HCT116 (cell line): ENCODE data around the gene RFX1. TPM values are rescaled to one million over a fixed set of nuclear protein-coding genes. Genes with fewer than 3 reads are reported as not detected.
A peak's percentile ranks its signal among the peaks of the same experiment; 100 is the strongest.

ENCODE experiments used
- ATAC-seq: fragments of 200-7000 bp; cut with Tn5 transposase; 2 replicates; pipeline ENCODE4 v1.9.1; 2020; ENCODE audit warnings: mild to moderate bottlenecking, moderate library complexity
- BruUV-seq: library from RNA; stranded (reverse); fragments of 400-500 nt; replicated peaks from 2 replicates; lab custom pipeline; 2021; lab: Mats Ljungman, UMichigan
- CTCF ChIA-PET: fragments of 300-600 bp; sonication (Branson Sonifier 250); formaldehyde crosslinking; loops from one replicate; lab custom pipeline; 2021; ENCODE audit warnings: antibody characterized with exemption; lab: Charles Lee
- POLR2A ChIA-PET: fragments of 300-600, 350-600 bp; sonication (Branson Sonifier 250); formaldehyde crosslinking; loops from one replicate; lab custom pipeline; 2021; ENCODE audit warnings: antibody characterized with exemption; lab: Charles Lee
- RAD21 ChIA-PET, 2 experiments: fragments of 300-600 bp; sonication (Branson Sonifier 250); formaldehyde crosslinking; loops; one replicate each; lab custom pipeline; 2023; ENCODE audit warnings: low total read pairs in 2 of 2; ENCODE audit not compliant: uncharacterized antibody in 2 of 2, unreplicated experiment in 2 of 2, low non-redundant PET in 1 of 2; lab: Charles Lee
- DNase-seq: peaks from one replicate; pipeline ENCODE4 v3.0.0-alpha.2; 2010; ENCODE audit warnings: low read depth, low spot score
- H2AFZ ChIP-seq: fragments of 200-600 bp; shearing (Covaris generic), sonication (generic); 2 replicates; pipeline ENCODE4 v1.6.1; 2017; ENCODE audit warnings: low read depth, mixed run types, mixed read lengths, antibody characterized with exemption, low read length; ENCODE audit not compliant: poor library complexity, severe bottlenecking
- H3K27ac ChIP-seq: 2 replicates; pipeline ENCODE4 v1.5.1; 2012; ENCODE audit warnings: low read depth, low read length
- H3K27me3 ChIP-seq: fragments of 200-600 bp; sonication (generic); 2 replicates; pipeline ENCODE4 v1.6.1; 2016; ENCODE audit warnings: mixed run types, low read length, mixed read lengths; ENCODE audit not compliant: insufficient read depth
- H3K36me3 ChIP-seq, 2 experiments: fragments of 200-500 bp in 1 of 2; fragments of 200-600 bp in 1 of 2; sonication (Bioruptor generic) in 1 of 2; sonication (generic) in 1 of 2; 2 replicates each; pipeline versions ENCODE4 v1.5.1 to v1.6.1; 2014 to 2016; ENCODE audit warnings: low read length in 2 of 2, inconsistent platforms in 1 of 2, mixed read lengths in 1 of 2, mixed run types in 1 of 2; ENCODE audit not compliant: insufficient read depth in 2 of 2, control insufficient read depth in 1 of 2
- H3K4me1 ChIP-seq, 2 experiments: fragments of 200-600 bp in 1 of 2; sonication (generic) in 1 of 2; 2 replicates each; pipeline versions ENCODE4 v1.5.1 to v1.6.1; 2012 to 2017; ENCODE audit warnings: low read length in 2 of 2, inconsistent platforms in 1 of 2, mild to moderate bottlenecking in 1 of 2, mixed read lengths in 1 of 2, mixed run types in 1 of 2, moderate library complexity in 1 of 2; ENCODE audit not compliant: insufficient read depth in 2 of 2, control insufficient read depth in 1 of 2
- H3K4me2 ChIP-seq: fragments of 200-600 bp; sonication (generic); 2 replicates; pipeline ENCODE4 v1.6.1; 2017; ENCODE audit warnings: mixed run types, low read length, mixed read lengths
- H3K4me3 ChIP-seq, 2 experiments: fragments of 200-600 bp in 1 of 2; sonication (generic) in 1 of 2; replicated peaks in 1 of 2; 2 replicates each; pipeline ENCODE4 v1.5.1; 2011 to 2016; ENCODE audit warnings: low read length in 2 of 2, control low read depth in 1 of 2, low read depth in 1 of 2, mild to moderate bottlenecking in 1 of 2, mixed read lengths in 1 of 2, mixed run types in 1 of 2
- H3K79me2 ChIP-seq: fragments of 200-600 bp; sonication (generic); 2 replicates; pipeline ENCODE4 v1.6.1; 2017; ENCODE audit warnings: mild to moderate bottlenecking, mixed run types, low read length, moderate library complexity, mixed read lengths; ENCODE audit not compliant: insufficient read depth
- H3K9ac ChIP-seq: fragments of 200-600 bp; sonication (generic); 2 replicates; pipeline ENCODE4 v1.6.1; 2016; ENCODE audit warnings: low read length, mixed read lengths
- H3K9me2 ChIP-seq: fragments of 200-600 bp; sonication (generic), shearing (Covaris generic); 2 replicates; pipeline ENCODE4 v1.6.1; 2017; ENCODE audit warnings: mixed run types, mild to moderate bottlenecking, moderate library complexity; ENCODE audit not compliant: insufficient read depth
- H3K9me3 ChIP-seq, 2 experiments: fragments of 200-500 bp in 1 of 2; fragments of 200-600 bp in 1 of 2; sonication (Bioruptor generic) in 1 of 2; sonication (generic) in 1 of 2; 2 replicates each; pipeline ENCODE4 v1.6.1; 2014 to 2017; ENCODE audit warnings: low read length in 2 of 2, mixed read lengths in 2 of 2, inconsistent platforms in 1 of 2, low read depth in 1 of 2, mild to moderate bottlenecking in 1 of 2, mixed run types in 1 of 2, moderate library complexity in 1 of 2; ENCODE audit not compliant: control insufficient read depth in 1 of 2, insufficient read depth in 1 of 2
- H4K20me1 ChIP-seq: fragments of 200-600 bp; sonication (generic), shearing (Covaris generic); 2 replicates; pipeline ENCODE4 v1.6.1; 2017; ENCODE audit warnings: mixed run types, mild to moderate bottlenecking, moderate library complexity; ENCODE audit not compliant: insufficient read depth
- EZH2 ChIP-seq: fragments of 200-600 bp; sonication (generic); IDR thresholded peaks from 2 replicates; pipeline ENCODE4 v1.6.1; 2017; ENCODE audit warnings: antibody characterized with exemption, mixed run types
- EZH2phosphoT487 ChIP-seq: fragments of 200-600 bp; IDR thresholded peaks from 2 replicates; pipeline ENCODE4 v1.6.1; 2018; ENCODE audit warnings: antibody characterized with exemption, borderline replicate concordance
- FOSL1 ChIP-seq: IDR thresholded peaks from 2 replicates; pipeline ENCODE4 v1.6.1; 2012; ENCODE audit warnings: low read depth
- JUND ChIP-seq: IDR thresholded peaks from 2 replicates; pipeline ENCODE4 v1.6.1; 2012
- MAX ChIP-seq: IDR thresholded peaks from 2 replicates; pipeline ENCODE4 v1.6.1; 2012
- POLR2A ChIP-seq: IDR thresholded peaks from 2 replicates; pipeline ENCODE4 v1.7.0; 2011; ENCODE audit warnings: borderline replicate concordance; ENCODE audit not compliant: insufficient read depth, insufficient read length; ENCODE audit errors: extremely low read depth
- RAD21 ChIP-seq: IDR thresholded peaks from 2 replicates; pipeline ENCODE4 v1.6.1; 2012; ENCODE audit warnings: low read depth, mild to moderate bottlenecking
- REST ChIP-seq: IDR thresholded peaks from 2 replicates; pipeline ENCODE4 v1.6.1; 2012; ENCODE audit warnings: low read depth
- SIN3A ChIP-seq: IDR thresholded peaks from 2 replicates; pipeline ENCODE4 v1.6.1; 2012; ENCODE audit warnings: low read depth
- SP1 ChIP-seq: IDR thresholded peaks from 2 replicates; pipeline ENCODE4 v1.6.1; 2012; ENCODE audit warnings: low read depth
- SRF ChIP-seq: IDR thresholded peaks from 2 replicates; pipeline ENCODE4 v1.6.1; 2012; ENCODE audit warnings: low read depth
- TCF7L2 ChIP-seq: IDR thresholded peaks from 2 replicates; pipeline ENCODE4 v1.7.0; 2011; ENCODE audit warnings: borderline replicate concordance, inconsistent platforms; ENCODE audit not compliant: insufficient read depth, insufficient read length; ENCODE audit errors: extremely low read depth
- YY1 ChIP-seq: IDR thresholded peaks from 2 replicates; pipeline ENCODE4 v1.6.1; 2011; ENCODE audit warnings: low read length, low read depth, moderate library complexity, mild to moderate bottlenecking; ENCODE audit not compliant: insufficient replicate concordance; ENCODE audit errors: extremely low read depth
- ZFX ChIP-seq: fragments of 450-650 bp; IDR thresholded peaks from 2 replicates; pipeline ENCODE4 v1.6.1; 2017
- ZNF274 ChIP-seq: fragments of 200-500 bp; sonication (Bioruptor generic); IDR thresholded peaks from 2 replicates; pipeline ENCODE4 v1.6.1; 2014; ENCODE audit warnings: mild to moderate bottlenecking, low read depth, low read length, inconsistent platforms
- intact Hi-C: fragments of 100-400 bp; cut with micrococcal nuclease; formaldehyde crosslinking; loops from 2 replicates; pipeline ENCODE4 v1.10.0; 2022
- total RNA-seq: library from RNA; stranded (reverse); gene quantifications from one replicate; pipeline ENCODE4 v1.2.1, GENCODE V29; 2021; ENCODE audit not compliant: unreplicated experiment

RFX1 gene
- total RNA-seq, 1 experiment from 2014 or later, result 16.3 TPM

GRCh38 chr19:13952931-13953531 lies 53.1 kb downstream of the RFX1 start:
- intact Hi-C loops, result loop anchor here (2.0 kb wide), 1 partner anchor 52 kb away; no protein-coding TSS in a partner anchor
- H3K4me2 ChIP-seq, result peak overlapping the region; percentile 97
- peaks cover 21% of the 10 kb centered on the region for H3K79me2 ChIP-seq
- H3K9me3 ChIP-seq, result no peaks in the 10 kb centered on the region
- no peak overlapping the region for H2AFZ ChIP-seq
- H3K9me2 ChIP-seq, result no peaks in the 10 kb centered on the region
- RAD21 ChIA-PET, result interaction anchor here in 1 of 2 experiments (0.6 kb wide), 2 partner anchors 35 to 80 kb away, joined by 3 read pairs; no protein-coding TSS in a partner anchor
- peak overlapping the region; percentile 82 for H3K9ac ChIP-seq
- DNase-seq, result no peak
- peak; percentile 31 for ATAC-seq
- peak overlapping the region; percentile 91 to 92 for H3K4me3 ChIP-seq
- POLR2A ChIA-PET, result interaction anchor here (1.3 to 1.7 kb wide), 2 partner anchors 19 to 79 kb away, joined by 3 to 4 read pairs; partner anchors contain the start of gene IL27RA
- no peaks in the 10 kb centered on the region for H4K20me1 ChIP-seq
- TF ChIP-seq ZNF274 (no peak), RAD21 (no peak; the same call in 1 of the 2 replicates), TCF7L2 (no peak), YY1 (no peak), EZH2phosphoT487 (no peak), POLR2A (no peak), SP1 (no peak), SRF (no peak), EZH2 (no peak), MAX (no peak), ZFX (no peak), REST (no peak), JUND (no peak), FOSL1 (no peak), SIN3A (no peak)
- no peaks in the 10 kb centered on the region for H3K27me3 ChIP-seq
- H3K27ac ChIP-seq, result peak overlapping the region; percentile 67
- BruUV-seq, result no TSS peak
- peaks cover 7 to 18% of the 10 kb centered on the region in 2 experiments for H3K4me1 ChIP-seq
- CTCF ChIA-PET, result interaction anchor here (1.3 kb wide), 1 partner anchor 106 kb away, joined by 3 read pairs; no protein-coding TSS in a partner anchor
- H3K36me3 ChIP-seq, result peaks cover 7 to 21% of the 10 kb centered on the region in 2 experiments; a peak in 3 of 4 replicates
